Heart right ventricle (tissue), 16 donors: ENCODE data around the gene RHOJ. TPM values are rescaled to one million over a fixed set of nuclear protein-coding genes. Genes with fewer than 3 reads are reported as not detected.

Experiments
- ATAC-seq, 8 donors: fragments of 200-7000 bp; cut with Tn5 transposase; one replicate each; pipeline ENCODE4 v1.9.1; 2020; ENCODE audit warnings: mild to moderate bottlenecking in 8 of 8, moderate library complexity in 8 of 8, moderate number of reproducible peaks in 1 of 8
- DNase-seq, 2 donors: peaks; one replicate each; pipeline ENCODE4 v3.0.0-alpha.2; 2020
- H3K27ac ChIP-seq, 10 donors: fragments of 200-600 bp; sonication (generic) in 2 of 10; one replicate each; pipeline versions ENCODE4 v1.5.0 to v1.8.0; 2020 to 2022; ENCODE audit warnings: mild to moderate bottlenecking in 3 of 10
- H3K27me3 ChIP-seq, 7 donors: fragments of 200-600 bp; one replicate each; pipeline ENCODE4 v1.8.0; 2021 to 2022; ENCODE audit warnings: mild to moderate bottlenecking in 2 of 7
- H3K36me3 ChIP-seq, 9 donors: fragments of 200-600 bp; sonication (generic) in 1 of 9; one replicate each; pipeline versions ENCODE4 v1.5.0 to v1.8.0; 2020 to 2022; ENCODE audit warnings: mild to moderate bottlenecking in 2 of 9
- H3K4me1 ChIP-seq, 9 donors: fragments of 200-600 bp; sonication (generic) in 1 of 9; one replicate each; pipeline versions ENCODE4 v1.5.0 to v1.8.0; 2020 to 2022; ENCODE audit warnings: mild to moderate bottlenecking in 4 of 9
- H3K4me3 ChIP-seq, 10 donors: fragments of 200-600 bp; sonication (generic) in 2 of 10; one replicate each; pipeline versions ENCODE4 v1.5.0 to v1.8.0; 2020 to 2022; ENCODE audit warnings: mild to moderate bottlenecking in 7 of 10, moderate library complexity in 2 of 10
- H3K9me3 ChIP-seq, 11 donors: fragments of 200-600 bp in 10 of 11; sonication (generic) in 2 of 11; one replicate each; pipeline versions ENCODE4 v1.5.0 to v1.8.0; 2013 to 2022; ENCODE audit warnings: mild to moderate bottlenecking in 2 of 11, control low read depth in 1 of 11, moderate library complexity in 1 of 11
- WGBS, 2 donors: extraction: QIAGEN DNeasy Blood & Tissue Kit; methylation state at CpG; one replicate each; pipeline ENCODE4 v1.1.7; 2013; ENCODE audit warnings: inconsistent platforms in 1 of 2; 5-methylcytosine and 5-hydroxymethylcytosine counted together
- intact Hi-C, 10 donors: fragments of 100-400 bp; cut with DNase I; formaldehyde crosslinking; loops; one replicate each; pipeline versions ENCODE4 v1.11.1 to v1.14.2; 2022
- polyA plus RNA-seq, 2 donors: library from polyadenylated mRNA; stranded (reverse); fragments of 200-250 nt; gene quantifications; one replicate each; pipeline ENCODE4 v1.2.3, GENCODE V29; 2013
- total RNA-seq, 10 donors: library from RNA; stranded (reverse); fragmentation: NEBNext Ultra II Directional in 3 of 10; extraction: Animal tissue kit (Norgen Biotek cat#: 25700) in 3 of 10; gene quantifications; one replicate each; pipeline versions ENCODE4 v1.2.1 to v1.2.4, GENCODE V29; 2021 to 2023
- TF ChIP-seq, protein P1 (sequence below), 9 donors: fragments of 200-600 bp; sonication (generic) in 2 of 9; IDR thresholded peaks; one replicate each; pipeline versions ENCODE4 v1.5.0 to v1.8.0; 2021 to 2022; ENCODE audit warnings: antibody characterized with exemption in 9 of 9, mild to moderate bottlenecking in 5 of 9, moderate library complexity in 1 of 9
- donor health status: Arrhythmogenic right ventricular cardiomyopathy.
- donor health status: ischemic (EF 13 %, LVEDD 7.1; RV severe dilation, severe dysfunction).
- donor health status: healthy with polysubstance abuse.
- donor health status: DM: no; HTN: yes; CAD: no.
- donor health status: DM: no; HTN: no; CAD: no.
- donor health status: ischemic (EF 25% LVEDD 6.9; RV normal size, moderate dysfunction).
- donor health status: ischemic (EF 25% LVEDD 5.7; RV mildly dilated, moderate dysfunction).
- donor health status: healthy.
- donor health status: DM: yes; HTN: yes; CAD: no.
- donor health status: Ischemic cardiomyopathy.
- donor health status: ischemic (EF 35%, LVEDD 5.7; RV mildly dilated, moderate dysfunction).
- donor health status: nonischemic (EF 11% LVEDD 7.7; RV severe dilation, severe dysfunction).
- donor health status: DM: yes; HTN: yes; CAD: no.
- donor health status: PGD.
- donor health status: ischemic (EF 29% LVEDD 5.4; RV normal size, mild dysfunction).
- donor health status: nonischemic (EF 23%, LVEDD 6.1; RV moderate dilation, normal function).

Gene RHOJ
- total and polyA plus RNA-seq, 12 donors, result 7.5 to 19.8 (median 12.2) TPM

DNA sequence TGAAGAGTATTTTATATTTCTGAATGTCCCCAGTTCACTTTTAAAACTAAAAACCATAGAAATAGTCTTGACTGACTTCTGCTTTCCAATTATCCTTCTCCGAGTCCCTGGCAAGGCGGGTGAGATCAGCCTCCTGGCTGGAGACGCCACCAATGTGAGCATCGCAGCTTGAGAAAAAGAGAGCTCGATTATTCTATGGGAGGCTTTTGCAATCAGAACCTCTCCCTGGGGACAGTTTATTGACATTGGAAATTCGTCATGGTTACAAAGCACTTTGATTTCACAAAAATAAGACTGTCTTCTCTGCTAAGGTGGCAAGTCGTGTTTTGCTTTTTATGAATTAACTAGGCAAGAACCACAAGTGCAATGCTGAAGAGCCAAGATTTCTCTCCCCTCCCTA, 138.1 kb downstream of the RHOJ start:
- TF ChIP-seq, protein P1, sequence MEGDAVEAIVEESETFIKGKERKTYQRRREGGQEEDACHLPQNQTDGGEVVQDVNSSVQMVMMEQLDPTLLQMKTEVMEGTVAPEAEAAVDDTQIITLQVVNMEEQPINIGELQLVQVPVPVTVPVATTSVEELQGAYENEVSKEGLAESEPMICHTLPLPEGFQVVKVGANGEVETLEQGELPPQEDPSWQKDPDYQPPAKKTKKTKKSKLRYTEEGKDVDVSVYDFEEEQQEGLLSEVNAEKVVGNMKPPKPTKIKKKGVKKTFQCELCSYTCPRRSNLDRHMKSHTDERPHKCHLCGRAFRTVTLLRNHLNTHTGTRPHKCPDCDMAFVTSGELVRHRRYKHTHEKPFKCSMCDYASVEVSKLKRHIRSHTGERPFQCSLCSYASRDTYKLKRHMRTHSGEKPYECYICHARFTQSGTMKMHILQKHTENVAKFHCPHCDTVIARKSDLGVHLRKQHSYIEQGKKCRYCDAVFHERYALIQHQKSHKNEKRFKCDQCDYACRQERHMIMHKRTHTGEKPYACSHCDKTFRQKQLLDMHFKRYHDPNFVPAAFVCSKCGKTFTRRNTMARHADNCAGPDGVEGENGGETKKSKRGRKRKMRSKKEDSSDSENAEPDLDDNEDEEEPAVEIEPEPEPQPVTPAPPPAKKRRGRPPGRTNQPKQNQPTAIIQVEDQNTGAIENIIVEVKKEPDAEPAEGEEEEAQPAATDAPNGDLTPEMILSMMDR (IDR thresholded peaks at IDR 0.05), result no peak
- Histone ChIP-seq H3K9me3 (peaks cover 0 to 8% (median 0%) of the 10 kb centered on the region in 11 donors), H3K36me3 (no peaks in the 10 kb centered on the region), H3K4me1 (no peaks in the 10 kb centered on the region), H3K27me3 (no peaks in the 10 kb centered on the region), H3K4me3 (no peak overlapping the region), H3K27ac (no peak overlapping the region)
- intact Hi-C loops, result no loop called here
- ATAC-seq (no peak), DNase-seq (no peak)
- 74 to 76% methylated on average over 7 of the region's 7 CpGs for WGBS, 2 donors

Other genes starting within 250 kb of the RHOJ start
- under 1 TPM in 1 of 10 donors, not detected in 9; 0.15 TPM for gene KCNH5, start 159.0 kb upstream of the RHOJ start, total RNA-seq
- not detected for gene KCNH5, start 159.0 kb upstream of the RHOJ start, polyA plus RNA-seq
- gene GPHB5, start 114.5 kb downstream of the RHOJ start, total RNA-seq, result not detected
- not detected for gene GPHB5, start 114.5 kb downstream of the RHOJ start, polyA plus RNA-seq